ENCODE measurements around the gene UNC5A. TPM values are rescaled to one million over a fixed set of nuclear protein-coding genes. Genes with fewer than 3 reads are reported as not detected.
A peak's percentile ranks its signal among the peaks of the same experiment; 100 is the strongest.
"Not testable (repeated sequence)": the region's sequence is repeated elsewhere in the genome, so short reads cannot be mapped to it uniquely, and the experiment has no call there.

Gene UNC5A
- total RNA-seq, 1 experiment from 2014 or later: 20.2 TPM

GRCh38 chr5:176869501-176870109 is 59.2 kb downstream of the UNC5A start:
- Mint-ChIP-seq H3K9me3 (ENCODE audit: low read depth, unreplicated experiment) (no peaks in the 10 kb centered on the region), H3K36me3 (ENCODE audit: insufficient read depth, unreplicated experiment) (no peaks in the 10 kb centered on the region), H3K27me3 (ENCODE audit: unreplicated experiment) (no peaks in the 10 kb centered on the region), H3K4me3 (ENCODE audit: low read depth, unreplicated experiment) (no peak overlapping the region), H3K27ac (ENCODE audit: unreplicated experiment) (no peak overlapping the region), H3K4me1 (ENCODE audit: low read depth, unreplicated experiment) (no peaks in the 10 kb centered on the region)
- CTCF ChIA-PET: interaction anchor here (0.6 kb wide), 1 partner anchor 464 kb away, joined by 3 read pairs; no protein-coding TSS in a partner anchor
- intact Hi-C loops (cut with micrococcal nuclease; ENCODE audit: unreplicated experiment): no loop called here
- no peak for DNase-seq
- BruUV-seq (replicated peaks): no TSS peak
- TF ChIP-seq, protein P1, sequence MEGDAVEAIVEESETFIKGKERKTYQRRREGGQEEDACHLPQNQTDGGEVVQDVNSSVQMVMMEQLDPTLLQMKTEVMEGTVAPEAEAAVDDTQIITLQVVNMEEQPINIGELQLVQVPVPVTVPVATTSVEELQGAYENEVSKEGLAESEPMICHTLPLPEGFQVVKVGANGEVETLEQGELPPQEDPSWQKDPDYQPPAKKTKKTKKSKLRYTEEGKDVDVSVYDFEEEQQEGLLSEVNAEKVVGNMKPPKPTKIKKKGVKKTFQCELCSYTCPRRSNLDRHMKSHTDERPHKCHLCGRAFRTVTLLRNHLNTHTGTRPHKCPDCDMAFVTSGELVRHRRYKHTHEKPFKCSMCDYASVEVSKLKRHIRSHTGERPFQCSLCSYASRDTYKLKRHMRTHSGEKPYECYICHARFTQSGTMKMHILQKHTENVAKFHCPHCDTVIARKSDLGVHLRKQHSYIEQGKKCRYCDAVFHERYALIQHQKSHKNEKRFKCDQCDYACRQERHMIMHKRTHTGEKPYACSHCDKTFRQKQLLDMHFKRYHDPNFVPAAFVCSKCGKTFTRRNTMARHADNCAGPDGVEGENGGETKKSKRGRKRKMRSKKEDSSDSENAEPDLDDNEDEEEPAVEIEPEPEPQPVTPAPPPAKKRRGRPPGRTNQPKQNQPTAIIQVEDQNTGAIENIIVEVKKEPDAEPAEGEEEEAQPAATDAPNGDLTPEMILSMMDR (IDR thresholded peaks at IDR 0.05; ENCODE audit: unreplicated experiment): no peak

- no peak overlapping the region for H3K4me3 Mint-ChIP-seq (ENCODE audit: low read depth, unreplicated experiment)
- TF ChIP-seq, protein P1 (IDR thresholded peaks at IDR 0.05; ENCODE audit: unreplicated experiment): no peak
- H3K4me1 Mint-ChIP-seq (ENCODE audit: low read depth, unreplicated experiment): no peaks in the 10 kb centered on the region
- H3K27ac Mint-ChIP-seq (ENCODE audit: unreplicated experiment): no peak overlapping the region
- DNase-seq: peak; percentile 41
- H3K9me3 Mint-ChIP-seq (ENCODE audit: low read depth, unreplicated experiment): no peaks in the 10 kb centered on the region
- BruUV-seq (replicated peaks): no TSS peak
- H3K27me3 Mint-ChIP-seq (ENCODE audit: unreplicated experiment): no peaks in the 10 kb centered on the region
- CTCF ChIA-PET: no interaction called here
- intact Hi-C loops (cut with micrococcal nuclease; ENCODE audit: unreplicated experiment): no loop called here
- no peaks in the 10 kb centered on the region for H3K36me3 Mint-ChIP-seq (ENCODE audit: insufficient read depth, unreplicated experiment)
Measured at GRCh38 chr5:176870110-176870591, 59.8 kb downstream of the UNC5A start.

DNA sequence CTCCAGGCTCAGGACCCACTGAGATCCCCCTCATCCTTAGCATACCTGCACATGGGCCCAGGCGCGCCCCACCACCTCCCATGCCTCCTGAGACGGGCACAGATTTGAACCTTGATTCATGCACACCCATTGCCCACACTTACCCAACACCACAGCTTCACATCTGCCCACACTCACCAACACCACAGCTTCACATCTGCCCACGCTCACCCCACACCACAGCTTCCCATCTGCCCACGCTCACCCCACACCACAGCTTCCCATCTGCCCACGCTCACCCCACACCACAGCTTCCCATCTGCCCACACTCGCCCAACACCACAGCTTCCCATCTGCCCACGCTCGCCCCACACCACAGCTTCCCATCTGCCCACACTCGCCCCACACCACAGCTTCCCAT is 60.3 kb downstream of the UNC5A start:
- H3K27me3 Mint-ChIP-seq (ENCODE audit: unreplicated experiment); H3K27ac Mint-ChIP-seq (ENCODE audit: unreplicated experiment); H3K4me1 Mint-ChIP-seq (ENCODE audit: low read depth, unreplicated experiment): not testable (repeated sequence)

GRCh38 chr5:176872586-176872985 is 62.2 kb downstream of the UNC5A start:
- BruUV-seq (replicated peaks); H3K27ac Mint-ChIP-seq (ENCODE audit: unreplicated experiment); H3K4me3 Mint-ChIP-seq (ENCODE audit: low read depth, unreplicated experiment); H3K9me3 Mint-ChIP-seq (ENCODE audit: low read depth, unreplicated experiment); DNase-seq; H3K36me3 Mint-ChIP-seq (ENCODE audit: insufficient read depth, unreplicated experiment); intact Hi-C loops (cut with micrococcal nuclease; ENCODE audit: unreplicated experiment); H3K4me1 Mint-ChIP-seq (ENCODE audit: low read depth, unreplicated experiment); H3K27me3 Mint-ChIP-seq (ENCODE audit: unreplicated experiment): not testable (repeated sequence)
- CTCF ChIA-PET: interaction anchor here (0.7 kb wide), 1 partner anchor 34 kb away, joined by 3 read pairs; no protein-coding TSS in a partner anchor

More for the DNA sequence above, 60.3 kb downstream of the UNC5A start:
- DNase-seq; H3K4me3 Mint-ChIP-seq (ENCODE audit: low read depth, unreplicated experiment); H3K9me3 Mint-ChIP-seq (ENCODE audit: low read depth, unreplicated experiment); intact Hi-C loops (cut with micrococcal nuclease; ENCODE audit: unreplicated experiment); BruUV-seq (replicated peaks); CTCF ChIA-PET; H3K36me3 Mint-ChIP-seq (ENCODE audit: insufficient read depth, unreplicated experiment): not testable (repeated sequence)

- H3K9me3 Mint-ChIP-seq (ENCODE audit: low read depth, unreplicated experiment); H3K4me1 Mint-ChIP-seq (ENCODE audit: low read depth, unreplicated experiment); intact Hi-C loops (cut with micrococcal nuclease; ENCODE audit: unreplicated experiment); H3K36me3 Mint-ChIP-seq (ENCODE audit: insufficient read depth, unreplicated experiment); BruUV-seq (replicated peaks); H3K4me3 Mint-ChIP-seq (ENCODE audit: low read depth, unreplicated experiment); H3K27ac Mint-ChIP-seq (ENCODE audit: unreplicated experiment); DNase-seq; H3K27me3 Mint-ChIP-seq (ENCODE audit: unreplicated experiment): not testable (repeated sequence)
- CTCF ChIA-PET: interaction anchor here (0.6 kb wide), 1 partner anchor 163 kb away, joined by 3 read pairs; no protein-coding TSS in a partner anchor
Measured at GRCh38 chr5:176873011-176873410, 62.7 kb downstream of the UNC5A start.

Data from Calu3 (cell line).